Pulmonary artery endothelial cell (primary cell): ENCODE measurements around the gene PLCE1. TPM values are rescaled to one million over a fixed set of nuclear protein-coding genes. Genes with fewer than 3 reads are reported as not detected.

Experiments
- DNase-seq: peaks from one replicate; pipeline ENCODE4 v3.0.0-alpha.2; 2011; ENCODE audit warnings: low read depth, low spot score
- total RNA-seq: library from RNA; depleted of rRNA; stranded (reverse); fragments of >200 nt; gene quantifications from 2 replicates; pipeline ENCODE4 v1.2.3, GENCODE V29; 2014

Gene PLCE1
- total RNA-seq, 1 donor from 2014 or later: 0.07 TPM

- no peak for DNase-seq
These were observed 24.4 kb downstream of the PLCE1 start for GRCh38 chr10:94018107-94018506.

DNA sequence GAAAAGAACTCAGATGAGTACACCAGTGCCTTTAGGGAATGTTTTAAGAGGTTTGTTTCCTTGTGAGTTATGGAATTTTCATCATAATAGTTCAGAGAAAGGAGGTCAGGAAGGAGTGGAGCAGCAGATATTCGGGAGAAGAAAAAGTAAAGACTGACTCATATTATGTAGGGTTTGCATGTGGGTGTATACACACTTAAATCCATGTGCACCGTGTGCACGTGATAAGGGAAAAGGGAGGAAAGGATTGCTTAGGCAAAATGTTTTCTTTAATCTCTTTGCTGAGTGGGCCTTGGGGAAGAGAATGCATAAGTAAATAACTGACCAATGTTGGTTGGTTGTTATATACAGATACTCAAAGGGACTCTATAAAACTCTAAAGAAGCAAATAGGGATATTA, 30.2 kb downstream of the PLCE1 start:
- DNase-seq: no peak

- no peak for DNase-seq
These were observed 30.7 kb downstream of the PLCE1 start for GRCh38 chr10:94024407-94024806.

DNA sequence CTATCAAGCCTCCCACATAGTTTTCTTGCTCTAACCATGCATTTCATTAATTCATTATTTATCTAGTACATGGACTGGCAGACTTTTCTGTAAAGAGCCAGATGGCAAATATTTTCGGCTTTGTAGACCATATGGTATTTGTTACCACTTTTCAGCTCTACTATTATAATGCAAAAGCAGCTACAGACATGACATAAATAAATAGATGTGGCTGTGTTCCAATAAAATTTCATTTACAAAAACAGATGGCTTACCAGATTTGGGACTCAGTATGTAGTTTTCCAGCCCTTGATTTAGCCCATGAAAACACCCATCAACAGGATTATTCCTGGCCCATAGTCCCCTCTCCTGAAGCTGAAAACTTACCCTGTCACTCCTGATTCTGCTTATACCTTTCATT, 32.1 kb downstream of the PLCE1 start:
- DNase-seq: no peak

- no peak for DNase-seq
These were observed 33.5 kb downstream of the PLCE1 start for GRCh38 chr10:94027197-94027596.

GRCh38 chr10:94029955-94030354, 36.2 kb downstream of the PLCE1 start:
- DNase-seq: no peak

DNA sequence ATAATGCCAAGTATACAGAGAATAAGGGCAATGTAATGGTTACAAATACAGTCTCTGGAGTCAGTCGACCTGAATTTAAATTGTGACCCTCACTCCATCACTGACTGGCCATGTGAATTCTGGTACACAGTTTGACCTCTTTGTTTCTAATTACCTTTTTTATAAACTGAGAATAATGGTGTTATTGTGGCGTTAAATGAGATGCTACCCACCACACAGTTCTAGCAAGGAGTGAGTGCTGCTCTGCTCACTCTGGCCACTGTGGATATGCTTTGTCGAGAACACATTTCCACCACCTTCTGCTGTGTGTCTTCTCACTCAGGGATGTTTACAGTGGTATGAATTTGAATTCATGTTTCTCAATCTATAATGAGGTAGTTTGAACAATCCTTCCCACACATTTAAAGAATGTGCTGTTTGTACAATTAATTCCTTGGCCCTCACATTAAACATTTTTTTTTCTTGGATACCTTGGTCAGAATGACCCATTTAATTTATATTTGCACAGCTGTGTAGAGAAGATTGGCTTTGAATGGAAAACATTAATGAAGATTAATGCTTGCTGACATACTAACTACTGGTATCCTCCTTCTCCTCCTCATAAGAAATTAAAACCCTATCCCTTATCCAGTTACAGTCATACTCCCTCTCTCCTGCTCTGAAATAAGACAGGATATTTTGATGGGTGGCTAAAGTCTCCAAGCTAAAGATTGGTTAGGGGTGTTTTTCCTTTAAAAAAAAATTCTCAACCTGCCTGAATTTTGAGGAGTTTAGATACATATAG, 42.4 kb downstream of the PLCE1 start:
- DNase-seq: no peak

DNA sequence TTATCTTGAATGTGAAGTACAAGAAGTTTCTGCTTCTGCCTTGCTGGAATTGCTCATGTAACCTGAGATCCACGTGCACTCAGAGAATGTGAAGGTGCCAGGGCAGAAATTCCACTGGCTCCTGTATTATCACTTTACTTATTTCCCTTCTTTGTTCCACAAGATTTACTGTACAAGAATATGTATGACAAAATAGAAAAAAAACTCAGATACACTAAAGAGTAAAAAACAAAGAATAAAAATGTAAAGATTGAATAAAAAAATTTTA, 43.0 kb downstream of the PLCE1 start:
- DNase-seq: no peak

DNA sequence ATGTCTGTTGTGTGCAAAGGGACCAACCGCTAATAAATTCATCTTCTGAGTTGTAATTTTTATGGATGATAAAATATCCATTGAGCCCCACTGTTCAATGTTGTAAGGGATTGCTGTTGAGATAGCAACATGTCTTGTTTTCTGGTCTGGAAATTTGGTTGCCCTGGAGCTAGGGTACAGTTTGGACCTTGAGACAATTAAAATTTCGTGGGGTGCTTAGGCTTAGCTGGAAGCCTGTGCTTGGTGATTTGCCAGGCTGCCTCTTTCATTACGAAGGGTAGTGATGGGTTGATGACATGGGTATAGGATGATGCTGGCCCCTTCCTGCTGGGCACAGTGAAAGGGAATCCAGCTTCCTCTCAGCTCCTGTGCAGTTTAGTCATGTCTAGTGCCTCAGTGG, 43.6 kb downstream of the PLCE1 start:
- no peak for DNase-seq

GRCh38 chr10:94038024-94038423, 44.3 kb downstream of the PLCE1 start:
- no peak for DNase-seq

DNA sequence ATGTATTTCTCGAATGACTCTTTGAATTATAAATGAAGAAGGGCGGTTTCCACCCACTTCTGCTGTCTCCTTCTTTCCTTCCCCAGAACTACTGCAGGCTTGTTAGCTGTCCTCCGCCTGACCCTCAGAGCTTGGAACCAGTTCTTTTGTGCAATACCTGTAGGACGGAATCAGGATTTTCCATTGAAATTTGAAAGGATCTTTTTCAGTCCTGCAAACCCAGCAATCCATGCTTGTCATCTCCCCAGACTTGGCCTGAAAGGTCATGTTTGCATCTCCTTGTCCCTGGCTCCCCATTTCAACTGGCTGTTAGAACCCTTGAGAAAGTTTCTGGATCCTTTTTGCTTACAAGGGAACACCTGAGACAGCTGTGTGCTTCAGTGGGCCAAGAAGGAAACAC, 47.5 kb downstream of the PLCE1 start:
- no peak for DNase-seq

DNA sequence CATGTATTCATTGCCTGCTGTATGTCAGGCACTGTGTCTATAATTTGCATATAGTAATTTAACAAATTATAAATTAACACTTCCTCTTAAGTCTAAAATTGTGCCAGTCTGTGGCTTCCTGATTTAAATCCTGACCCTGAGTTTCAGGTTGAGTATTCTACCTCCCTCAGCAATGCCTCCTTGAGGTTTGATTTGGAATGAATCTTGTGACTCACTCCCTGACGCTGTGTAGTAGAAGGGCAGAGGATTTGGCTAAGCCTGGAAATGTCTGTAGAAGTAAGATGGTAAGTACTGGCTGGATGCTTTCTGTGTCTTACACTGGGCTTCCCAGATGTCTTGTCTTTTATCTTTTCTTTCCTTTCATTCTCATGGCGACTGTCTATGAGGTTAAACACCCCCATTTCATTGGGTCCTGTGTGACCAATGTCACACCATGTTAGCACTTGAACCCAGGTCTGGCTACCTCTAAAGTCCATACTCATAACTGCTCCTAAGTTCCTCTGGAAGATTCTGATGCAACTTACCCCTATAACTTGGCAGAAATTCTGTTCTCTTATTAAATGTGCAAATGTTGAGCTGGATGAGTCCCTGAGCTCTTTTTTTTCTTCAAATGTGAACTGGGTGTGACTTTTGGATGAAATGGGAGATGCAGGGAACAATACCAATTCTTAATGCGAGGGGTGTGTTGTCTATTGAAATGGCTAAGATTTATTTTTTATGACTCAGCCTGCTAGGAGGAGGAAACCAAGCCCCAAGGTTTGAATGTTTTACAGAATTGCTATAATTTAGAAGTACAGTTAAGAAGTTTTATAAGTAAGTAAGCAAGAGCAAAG, 48.5 kb downstream of the PLCE1 start:
- no peak for DNase-seq

DNA sequence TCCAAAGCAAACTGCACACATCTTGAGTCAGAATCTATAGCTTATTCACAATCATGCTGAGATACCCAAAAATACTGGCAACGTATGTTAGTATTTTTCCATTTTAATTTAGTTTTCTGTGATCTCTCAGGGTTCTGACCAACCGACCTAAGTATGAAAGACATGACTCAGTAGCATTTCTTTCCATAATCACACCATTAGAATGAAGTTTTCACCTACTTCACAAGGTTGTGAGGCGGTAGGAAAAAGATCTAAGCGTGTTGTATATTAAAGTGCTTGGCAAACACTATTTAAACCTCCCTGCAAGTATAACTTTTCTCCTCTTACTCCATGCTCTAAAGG, 49.1 kb downstream of the PLCE1 start:
- DNase-seq: no peak

Other genes with a start within 250 kb of the PLCE1 start
- not detected in 2 replicates for gene LGI1, start 236.0 kb upstream of the PLCE1 start, total RNA-seq
- 4.2 and 4.4 TPM in 2 replicates for gene SLC35G1, start 100.0 kb upstream of the PLCE1 start, total RNA-seq